ENCODE results near the gene FAM167B. TPM values are rescaled to one million over a fixed set of nuclear protein-coding genes. Genes with fewer than 3 reads are reported as not detected.
A peak's percentile ranks its signal among the peaks of the same experiment; 100 is the strongest.

The FAM167B gene
- total RNA-seq, 1 experiment from 2014 or later, result 1.5 TPM

- Mint-ChIP-seq H3K4me3 (no peak overlapping the region), H3K9me3 (no peaks in the 10 kb centered on the region; a peak in 1 of 5 replicates), H3K4me1 (peaks cover 6 to 9% of the 10 kb centered on the region in 2 experiments), H3K27ac (peak overlapping the region in 2 of 3 experiments; percentile 75 to 96; a peak in 3 of 7 replicates), H3K36me3 (ENCODE audit: insufficient read depth in 1 of 3, low read depth in 3 of 3) (peaks cover 3 to 11% (median 4%) of the 10 kb centered on the region in 3 experiments; a peak in 4 of 7 replicates), H3K27me3 (ENCODE audit: low read depth) (no peaks in the 10 kb centered on the region)
- DNase-seq, result peak; percentile 58
- H2BK20ac ChIP-seq (ENCODE audit: low read depth, low read length, poor library complexity, severe bottlenecking), result no peak overlapping the region
- H3K9ac ChIP-seq (ENCODE audit: extremely low read depth, insufficient read length, low read length), result no peak overlapping the region
- no peaks in the 10 kb centered on the region for H4K20me1 ChIP-seq (ENCODE audit: control insufficient read depth, insufficient read depth, insufficient read length)
- no peak overlapping the region for H2BK12ac ChIP-seq (ENCODE audit: insufficient read length, low read depth, low read length)
- H3K79me2 ChIP-seq (ENCODE audit: insufficient read depth, low read length), result no peaks in the 10 kb centered on the region
- H4K5ac ChIP-seq (ENCODE audit: insufficient read length, low read depth, low read length), result no peak overlapping the region
- no peak overlapping the region for H3K27ac ChIP-seq (ENCODE audit: insufficient read length, low read depth, low read length)
- no peak overlapping the region for H4K91ac ChIP-seq (ENCODE audit: insufficient read length, low read depth, low read length)
- no peak overlapping the region for H3K4ac ChIP-seq (ENCODE audit: low read depth, low read length)
- H3K9me3 ChIP-seq (ENCODE audit: control insufficient read depth, low read depth, low read length), result no peaks in the 10 kb centered on the region
- no peak overlapping the region for H2BK15ac ChIP-seq (ENCODE audit: low read depth, low read length)
- no peak overlapping the region for H3K14ac ChIP-seq (ENCODE audit: insufficient read depth, low read length)
- H2BK5ac ChIP-seq (ENCODE audit: insufficient read length, low read length), result no peak overlapping the region
- no peak overlapping the region for H2AFZ ChIP-seq (ENCODE audit: low read length)
- H3K18ac ChIP-seq (ENCODE audit: insufficient read length, low read depth, low read length), result no peak overlapping the region
- H3K4me2 ChIP-seq (ENCODE audit: insufficient read depth, insufficient read length, low read length), result no peak overlapping the region
- WGBS (ENCODE audit: extremely low coverage, insufficient read length, low lambda C conversion rate), result no CpG with 5 or more reads among the region's 4 CpGs
- no peaks in the 10 kb centered on the region for H3K27me3 ChIP-seq (ENCODE audit: insufficient read depth, low read length)
- H3K23ac ChIP-seq (ENCODE audit: insufficient read length, low read depth, low read length), result no peak overlapping the region
- no peak for TF ChIP-seq CTCF (conservative IDR thresholded peaks at IDR 0.05)
- no peak overlapping the region for H2AK5ac ChIP-seq (ENCODE audit: insufficient read length, low read length)
- H3K79me1 ChIP-seq (ENCODE audit: insufficient read depth, low read depth, low read length, poor library complexity, severe bottlenecking), result no peaks in the 10 kb centered on the region
- no peaks in the 10 kb centered on the region for H3K23me2 ChIP-seq (ENCODE audit: insufficient read length, low read depth, low read length, poor library complexity, severe bottlenecking)
- H3T11ph ChIP-seq (ENCODE audit: low read length), result no peak overlapping the region
- H3K56ac ChIP-seq (ENCODE audit: insufficient read length, low read depth, low read length), result no peak overlapping the region
- no peaks in the 10 kb centered on the region for H3K4me1 ChIP-seq (ENCODE audit: insufficient read depth, low read length)
- no peak overlapping the region for H4K8ac ChIP-seq (replicated peaks; ENCODE audit: insufficient read length, low read depth, low read length)
- no peak overlapping the region for H2BK120ac ChIP-seq (ENCODE audit: low read depth, low read length, poor library complexity, severe bottlenecking)
Measured at GRCh38 chr1:32286763-32287162, 39.7 kb downstream of the FAM167B start.

All from H9 (cell line).